Mucosa of descending colon (tissue), 3 donors: Measurements from ENCODE around the gene PRRC2B. TPM values are rescaled to one million over a fixed set of nuclear protein-coding genes. Genes with fewer than 3 reads are reported as not detected.

Experiments used
- ATAC-seq: fragments of 200-7000 bp; cut with Tn5 transposase; one replicate; pipeline ENCODE4 v1.9.1; 2020; ENCODE audit warnings: mild to moderate bottlenecking, moderate library complexity
- DNase-seq, 3 donors: peaks; one replicate each; pipeline ENCODE4 v3.0.0-alpha.2; 2020
- H3K36me3 ChIP-seq: fragments of 200-600 bp; one replicate; pipeline ENCODE4 v1.8.0; 2021; ENCODE audit warnings: low read depth, mild to moderate bottlenecking
- H3K4me1 ChIP-seq: fragments of 200-600 bp; one replicate; pipeline ENCODE4 v1.8.0; 2021; ENCODE audit warnings: low read depth, mild to moderate bottlenecking
- H3K4me3 ChIP-seq: fragments of 200-600 bp; one replicate; pipeline ENCODE4 v1.8.0; 2021; ENCODE audit warnings: mild to moderate bottlenecking
- H3K9me3 ChIP-seq: fragments of 200-600 bp; one replicate; pipeline ENCODE4 v1.8.0; 2021; ENCODE audit warnings: mild to moderate bottlenecking
- CTCF ChIP-seq: fragments of 200-600 bp; IDR thresholded peaks from one replicate; pipeline ENCODE4 v1.8.0; 2022; ENCODE audit warnings: antibody characterized with exemption, mild to moderate bottlenecking
- intact Hi-C, 2 donors: fragments of 100-400 bp; cut with DNase I in 1 of 2; cut with micrococcal nuclease in 1 of 2; formaldehyde crosslinking; loops; one replicate each; pipeline versions ENCODE4 v1.11.0 to v1.11.1; 2022; cut with DNase I, micrococcal nuclease
- total RNA-seq, 3 donors: library from RNA; stranded (reverse); fragmentation: NEBNext Ultra II Directional in 2 of 3; extraction: Animal tissue kit (Norgen Biotek cat#: 25700) in 2 of 3; gene quantifications; one replicate each; pipeline versions ENCODE4 v1.2.1 to v1.2.4, GENCODE V29; 2021 to 2023
- donor health status: DM: no; HTN: no; CAD: no; lungs with moderate emphysema.
- donor health status: DM: no; HTN: no; CAD: no.
- donor health status: DM: no; HTN: yes; CAD: no.

Gene PRRC2B
- total RNA-seq, 3 donors from 2014 or later = 105 to 175 (median 113) TPM

GRCh38 chr9:131478421-131478868 is 84.6 kb downstream of the PRRC2B start:
- peaks cover 28% of the 10 kb centered on the region for H3K36me3 ChIP-seq
- no peaks in the 10 kb centered on the region for H3K4me1 ChIP-seq
- DNase-seq (peak in 2 of 3 donors; percentile 55 to 67), ATAC-seq (peak; percentile 47)
- TF ChIP-seq CTCF = peak; percentile 11
- H3K4me3 ChIP-seq = no peak overlapping the region
- no peaks in the 10 kb centered on the region for H3K9me3 ChIP-seq
- intact Hi-C loops = no loop called here

GRCh38 chr9:131478911-131479310 is 85.0 kb downstream of the PRRC2B start:
- Histone ChIP-seq H3K9me3 (no peaks in the 10 kb centered on the region), H3K4me1 (no peaks in the 10 kb centered on the region), H3K4me3 (no peak overlapping the region), H3K36me3 (peaks cover 32% of the 10 kb centered on the region)
- intact Hi-C loops = no loop called here
- no peak for TF ChIP-seq CTCF
- no peak for ATAC-seq
- no peak for DNase-seq

GRCh38 chr9:131480258-131480657 is 86.4 kb downstream of the PRRC2B start:
- no peak for ATAC-seq
- H3K36me3 ChIP-seq = peaks cover 34% of the 10 kb centered on the region
- TF ChIP-seq CTCF = no peak
- H3K4me1 ChIP-seq = no peaks in the 10 kb centered on the region
- DNase-seq = no peak
- no peak overlapping the region for H3K4me3 ChIP-seq
- intact Hi-C loops = loop anchor here in 1 of 2 donors (10.0 kb wide), 1 partner anchor 125 kb away; no protein-coding TSS in a partner anchor
- no peaks in the 10 kb centered on the region for H3K9me3 ChIP-seq

GRCh38 chr9:131481441-131482342 is 87.8 kb downstream of the PRRC2B start:
- no peak for ATAC-seq
- no peak overlapping the region for H3K4me3 ChIP-seq
- intact Hi-C loops = loop anchor here in 1 of 2 donors (10.0 kb wide), 1 partner anchor 127 kb away; no protein-coding TSS in a partner anchor

GRCh38 chr9:131482343-131483006 is 88.6 kb downstream of the PRRC2B start:
- H3K9me3 ChIP-seq = no peaks in the 10 kb centered on the region
- no peak for DNase-seq
- intact Hi-C loops = loop anchor here in 1 of 2 donors (10.0 kb wide), 1 partner anchor 128 kb away; no protein-coding TSS in a partner anchor
- H3K36me3 ChIP-seq = peaks cover 37% of the 10 kb centered on the region
- no peak for ATAC-seq
- no peak overlapping the region for H3K4me3 ChIP-seq
- no peaks in the 10 kb centered on the region for H3K4me1 ChIP-seq
- no peak for TF ChIP-seq CTCF

More at GRCh38 chr9:131481441-131482342, 87.8 kb downstream of the PRRC2B start:
- no peak for TF ChIP-seq CTCF
- Histone ChIP-seq H3K9me3 (no peaks in the 10 kb centered on the region), H3K4me1 (no peaks in the 10 kb centered on the region), H3K36me3 (peaks cover 37% of the 10 kb centered on the region)
- DNase-seq = peak in 1 of 3 donors; percentile 7
